ENCODE results near the gene GSG1.

Gene GSG1

GRCh38 chr12:13103391-13104033 lies at the start of gene GSG1:
Gene GSG1 (minus strand): TSS chr12:13103667. CDS start chr12:13103512, 155 bp downstream.
- DNase-seq: no peak

DNA sequence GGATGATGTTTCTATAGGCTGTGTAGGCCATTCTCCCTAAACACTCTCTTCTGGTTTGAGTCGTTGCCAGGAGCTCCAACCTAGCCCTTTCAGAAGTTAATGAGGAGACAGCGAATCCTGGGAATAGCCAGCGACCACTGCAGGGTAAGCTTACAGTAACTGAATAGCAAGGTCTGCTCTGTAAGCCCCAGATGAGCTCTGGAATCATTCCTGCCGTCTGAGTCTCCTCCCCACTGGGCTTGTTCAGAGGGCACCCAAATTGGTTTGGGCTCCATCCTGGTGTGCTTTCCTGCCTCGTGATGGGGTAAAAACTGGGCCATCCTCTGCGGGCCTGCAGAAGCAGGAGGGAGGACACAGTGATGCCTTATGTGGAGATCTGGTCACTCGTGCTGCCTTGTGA lies 49.7 kb upstream of the GSG1 start:
- no peak for DNase-seq

DNA sequence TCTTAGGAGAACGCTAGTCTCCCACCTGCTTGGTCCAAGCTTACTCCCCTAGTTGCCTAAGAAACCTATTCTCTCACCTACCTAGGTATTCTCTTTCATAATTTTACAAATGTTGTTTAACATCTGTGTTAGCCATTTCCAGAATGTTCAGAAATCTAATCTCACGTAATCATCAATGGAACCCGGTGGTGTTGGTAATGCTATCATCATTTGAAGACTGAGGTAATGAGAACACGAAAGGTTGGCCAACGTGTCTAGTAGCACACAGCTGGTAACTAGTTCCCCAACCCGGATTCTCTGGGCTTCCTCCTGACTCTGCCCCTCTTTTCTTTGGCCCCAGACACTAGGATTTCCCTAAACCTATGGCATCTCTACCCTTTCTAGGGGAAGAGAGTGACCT lies 49.3 kb upstream of the GSG1 start:
- DNase-seq: no peak

DNA sequence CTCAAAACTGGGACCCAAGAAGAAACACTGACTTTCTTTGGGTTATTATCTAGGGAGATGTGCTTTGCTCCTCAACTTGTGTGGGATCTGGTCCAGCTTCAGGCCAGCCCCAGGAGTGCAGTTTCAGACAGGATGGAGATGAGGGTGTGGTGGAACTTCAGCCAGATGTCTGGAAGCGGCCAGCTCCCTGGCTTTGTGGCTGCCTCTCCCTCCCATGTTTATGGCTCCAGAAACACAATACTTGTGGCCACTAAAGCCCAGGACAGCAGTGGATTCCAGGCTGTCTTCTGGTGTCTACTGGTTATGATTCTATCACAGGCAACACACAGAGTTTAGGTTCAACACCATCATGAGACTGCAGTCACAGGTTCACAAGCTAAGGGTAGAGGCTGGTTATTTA lies 48.8 kb upstream of the GSG1 start:
- no peak for DNase-seq

- DNase-seq: no peak
Observed at GRCh38 chr12:13149411-13149810, 45.9 kb upstream of the GSG1 start.

- no peak for DNase-seq
Observed at GRCh38 chr12:13148485-13148847, 45.0 kb upstream of the GSG1 start.

- no peak for DNase-seq
Observed at GRCh38 chr12:13147688-13148484, 44.4 kb upstream of the GSG1 start.

GRCh38 chr12:13146336-13146938 lies 43.0 kb upstream of the GSG1 start:
- DNase-seq: no peak

- no peak for DNase-seq
Observed at GRCh38 chr12:13144266-13144828, 40.9 kb upstream of the GSG1 start.

DNA sequence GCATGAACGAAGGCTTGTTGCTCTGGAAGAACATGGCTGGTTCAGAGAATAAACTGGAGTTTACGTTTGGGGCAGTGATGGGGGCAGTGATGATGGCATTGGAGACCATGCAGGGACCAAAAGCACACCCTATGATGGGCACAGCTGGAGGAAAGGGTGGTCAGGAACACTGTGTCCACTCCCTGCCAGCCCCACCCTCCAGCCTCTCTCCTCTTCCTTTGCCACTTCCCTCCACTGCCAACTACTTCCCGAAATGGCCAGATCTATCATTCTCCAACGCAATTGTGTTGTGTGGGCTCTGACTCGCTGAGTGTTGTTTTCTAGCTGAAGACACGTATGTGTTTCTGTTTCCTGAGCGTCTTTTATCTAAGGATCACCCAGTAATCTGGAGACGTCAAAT lies 39.3 kb upstream of the GSG1 start:
- no peak for DNase-seq

GRCh38 chr12:13141686-13142085 lies 38.2 kb upstream of the GSG1 start:
- no peak for DNase-seq

DNA sequence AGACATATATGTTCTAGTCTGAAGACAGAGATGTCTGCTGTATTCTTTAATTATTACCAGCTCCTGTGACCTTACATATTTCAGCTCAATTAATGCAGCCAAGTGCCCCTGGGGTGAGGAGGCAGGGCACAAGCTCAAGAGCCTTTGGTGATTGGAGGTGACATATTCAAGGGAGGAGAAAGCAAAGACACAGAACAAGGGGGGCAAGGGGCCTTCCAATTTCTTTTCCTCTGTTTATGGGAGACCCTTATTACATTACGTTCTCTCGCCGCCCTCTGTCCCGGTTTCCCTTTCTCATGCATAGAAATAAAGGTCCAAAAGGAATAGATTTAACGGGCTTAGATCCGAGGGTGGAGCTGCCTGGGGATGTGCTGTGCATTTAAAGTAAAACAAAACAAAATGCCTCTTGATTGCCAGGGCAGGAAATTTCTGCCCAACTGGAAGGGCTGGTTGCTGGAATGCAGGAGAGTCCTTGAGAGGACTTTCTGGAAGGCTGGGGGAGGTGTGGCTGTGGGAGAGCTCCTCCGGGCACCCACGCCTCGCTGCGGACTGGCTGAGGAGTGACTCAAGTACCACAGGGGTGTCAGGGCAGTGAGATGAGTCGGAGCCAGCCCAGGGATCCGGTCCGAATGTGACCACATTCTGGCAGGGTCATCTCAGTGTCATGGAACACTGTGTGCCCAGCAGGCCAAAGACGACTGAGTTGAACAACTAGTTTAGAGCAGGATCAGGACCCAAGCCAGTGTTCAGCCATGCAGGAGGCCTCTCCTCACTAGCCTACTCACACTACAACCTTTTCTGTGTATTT lies 32.1 kb upstream of the GSG1 start:
- DNase-seq: no peak

- no peak for DNase-seq
Observed at GRCh38 chr12:13133886-13134285, 30.4 kb upstream of the GSG1 start.

DNA sequence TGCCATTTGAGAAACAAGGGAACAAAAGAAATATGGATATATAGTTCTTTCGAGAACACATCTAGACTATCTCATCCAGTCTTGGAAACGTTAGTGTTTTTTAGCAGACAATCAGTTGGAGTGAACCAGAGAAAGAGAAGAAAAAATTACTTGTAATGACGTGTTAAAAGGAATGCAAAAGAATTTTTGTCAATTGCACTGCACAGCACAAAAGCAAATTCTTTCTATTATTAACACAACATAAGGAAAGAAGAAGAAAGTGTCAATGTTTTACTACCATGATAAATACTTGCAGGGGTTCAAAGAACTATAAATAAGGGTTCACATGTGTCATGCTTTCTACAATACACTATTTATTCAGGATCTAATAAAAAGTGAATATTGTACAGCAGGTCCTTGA lies 27.5 kb upstream of the GSG1 start:
- DNase-seq: no peak

- DNase-seq: no peak
Observed at GRCh38 chr12:13128291-13128965, 25.0 kb upstream of the GSG1 start.

DNA sequence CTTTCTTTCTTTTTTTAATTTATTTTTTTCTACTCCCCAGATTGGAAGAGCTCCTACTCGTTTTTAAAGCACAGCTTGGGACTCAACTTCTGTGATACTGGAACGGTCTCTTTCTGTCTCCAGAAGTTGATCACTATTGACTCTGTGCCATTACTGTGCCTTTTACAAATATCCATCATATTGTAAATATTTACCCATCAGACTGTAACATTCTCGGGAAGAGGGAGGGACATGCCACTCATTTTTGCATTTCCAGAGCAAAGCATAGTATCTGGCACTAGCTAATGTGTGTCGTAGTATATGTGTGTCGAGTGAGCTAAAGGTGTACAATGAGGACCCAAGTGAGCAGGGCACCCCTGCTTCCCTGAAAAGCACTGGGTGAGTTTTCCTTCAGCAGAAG lies 24.0 kb upstream of the GSG1 start:
- DNase-seq: no peak

GRCh38 chr12:13126494-13126893 lies 23.0 kb upstream of the GSG1 start:
- no peak for DNase-seq

DNA sequence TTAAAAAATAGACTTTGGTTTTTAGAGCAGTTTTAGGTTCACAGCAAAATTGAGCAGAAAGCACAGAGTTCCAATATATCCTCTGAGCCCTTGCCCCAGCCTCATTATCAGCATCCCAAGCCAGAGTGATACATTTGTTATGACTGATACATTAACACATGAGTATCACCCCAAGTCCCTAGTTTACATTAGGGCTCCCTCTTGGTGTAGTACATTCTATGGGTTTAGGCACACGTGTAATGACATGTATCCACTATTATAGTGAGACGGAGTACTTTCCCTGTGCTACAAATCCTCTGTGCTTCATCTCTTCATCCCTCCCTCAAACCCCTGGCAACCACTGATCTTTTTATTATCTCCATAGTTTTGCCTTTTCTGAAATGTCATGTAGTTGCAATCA lies 22.5 kb upstream of the GSG1 start:
- DNase-seq: no peak

- DNase-seq: no peak
Observed at GRCh38 chr12:13124656-13125505, 21.4 kb upstream of the GSG1 start.

DNA sequence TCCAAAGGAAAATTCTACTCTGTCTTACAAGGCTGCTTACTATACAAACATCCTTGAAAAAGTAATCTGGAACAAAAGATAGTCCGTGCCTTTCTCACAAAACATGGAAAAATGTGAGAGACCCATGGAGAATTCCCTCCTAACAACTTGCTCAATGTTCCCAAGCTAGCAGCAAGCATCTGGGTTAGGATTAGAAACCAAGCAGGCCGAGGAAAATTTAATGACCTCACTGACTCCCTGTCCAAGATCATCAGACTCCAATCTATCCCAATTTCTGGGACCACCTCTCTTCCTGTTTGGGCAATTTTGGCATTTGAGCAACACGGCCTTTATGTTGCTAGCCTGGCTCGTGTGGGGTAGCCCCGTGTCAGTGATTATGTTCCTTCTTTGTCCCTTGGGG lies 18.1 kb upstream of the GSG1 start:
- DNase-seq: no peak

DNA sequence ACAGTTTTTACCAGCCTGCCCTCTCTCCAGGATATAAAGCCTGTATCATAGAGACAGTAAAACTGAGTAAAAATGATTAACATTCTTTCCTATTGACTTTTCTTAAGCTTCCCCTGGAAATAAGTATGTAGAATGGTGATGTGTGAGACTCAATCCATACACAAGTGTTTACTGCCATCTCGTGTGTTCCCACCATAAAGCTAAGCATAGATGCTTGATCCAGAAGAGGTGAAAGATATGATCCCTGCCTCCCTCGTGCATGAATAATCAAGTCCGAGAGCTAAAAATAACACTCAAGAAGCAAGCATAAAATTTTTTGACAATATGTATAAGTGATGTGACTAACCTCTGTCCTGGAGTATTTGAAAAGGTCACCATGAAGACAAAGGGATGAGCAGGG lies 16.9 kb upstream of the GSG1 start:
- no peak for DNase-seq

DNA sequence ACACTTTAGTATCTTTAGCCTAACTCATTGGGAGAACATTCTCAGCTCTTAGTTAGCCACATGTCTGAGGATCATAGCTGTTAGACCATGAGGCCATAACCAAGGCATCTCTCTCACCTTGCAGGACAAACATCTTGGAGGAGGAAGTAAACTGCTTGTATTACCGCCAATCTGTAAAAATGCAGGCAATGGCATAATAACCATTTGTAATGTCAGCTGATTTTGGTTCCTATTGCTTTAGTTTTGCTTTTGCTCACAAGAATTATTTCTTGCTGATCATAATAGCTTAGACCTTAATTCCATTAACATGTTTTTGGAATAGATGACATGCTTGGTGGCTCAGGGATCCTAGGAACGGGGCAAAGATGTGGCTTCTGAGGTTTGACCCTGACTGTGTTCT lies 16.4 kb upstream of the GSG1 start:
- DNase-seq: no peak
